Neuronal stem cell (in vitro differentiated cells): ENCODE results near the gene TEX54. TPM values are rescaled to one million over a fixed set of nuclear protein-coding genes. Genes with fewer than 3 reads are reported as not detected.

Source experiments
- DNase-seq: peaks from one replicate; pipeline ENCODE4 v3.0.0-alpha.2; 2013; ENCODE audit warnings: low spot score
- H2AFZ ChIP-seq: one replicate; pipeline ENCODE4 v1.6.1; 2013; ENCODE audit warnings: mild to moderate bottlenecking, low read length, inconsistent platforms
- H2AK5ac ChIP-seq: 2 replicates; pipeline ENCODE4 v1.6.1; 2013; ENCODE audit warnings: low read depth, mild to moderate bottlenecking, inconsistent platforms, low read length, moderate library complexity, mixed read lengths
- H2BK120ac ChIP-seq: 2 replicates; pipeline ENCODE4 v1.6.1; 2013; ENCODE audit warnings: low read depth, mild to moderate bottlenecking, inconsistent platforms, low read length, moderate library complexity, mixed read lengths
- H2BK12ac ChIP-seq: one replicate; pipeline ENCODE4 v1.6.1; 2013; ENCODE audit warnings: low read length, inconsistent platforms
- H2BK15ac ChIP-seq: 2 replicates; pipeline ENCODE4 v1.6.1; 2013; ENCODE audit warnings: mild to moderate bottlenecking, low read length, inconsistent platforms, mixed read lengths
- H2BK5ac ChIP-seq: one replicate; pipeline ENCODE4 v1.6.1; 2013; ENCODE audit warnings: inconsistent platforms, mild to moderate bottlenecking, low read length, moderate library complexity
- H3K14ac ChIP-seq: one replicate; pipeline ENCODE4 v1.6.1; 2013; ENCODE audit warnings: low read length, inconsistent platforms
- H3K18ac ChIP-seq: 2 replicates; pipeline ENCODE4 v1.6.1; 2013; ENCODE audit warnings: low read length, inconsistent platforms
- H3K23ac ChIP-seq: 2 replicates; pipeline ENCODE4 v1.6.1; 2013; ENCODE audit warnings: low read depth, mild to moderate bottlenecking, mixed read lengths, low read length, inconsistent platforms; ENCODE audit not compliant: poor library complexity
- H3K27ac ChIP-seq: replicated peaks from 3 replicates; pipeline ENCODE4 v1.5.1; 2013; ENCODE audit warnings: low read length, inconsistent platforms
- H3K27me3 ChIP-seq, 3 experiments: 2 replicates each; pipeline ENCODE4 v1.6.1; 2013; ENCODE audit warnings: low read length in 3 of 3, mild to moderate bottlenecking in 2 of 3, inconsistent platforms in 1 of 3, low read depth in 1 of 3, mixed read lengths in 1 of 3, moderate library complexity in 1 of 3; ENCODE audit not compliant: control insufficient read depth in 3 of 3, insufficient read depth in 3 of 3
- H3K36me3 ChIP-seq, 2 donors: replicated peaks in 1 of 2; 2 replicates each; pipeline ENCODE4 v1.6.1; 2013; ENCODE audit warnings: low read length in 2 of 2; ENCODE audit not compliant: control insufficient read depth in 2 of 2, insufficient read depth in 2 of 2
- H3K4ac ChIP-seq: 2 replicates; pipeline ENCODE4 v1.6.1; 2013; ENCODE audit warnings: inconsistent platforms, mild to moderate bottlenecking, low read length, moderate library complexity
- H3K4me1 ChIP-seq, 2 donors: 1 replicate in 1 of 2; 2 replicates in 1 of 2; pipeline ENCODE4 v1.6.1; 2013; ENCODE audit warnings: low read length in 2 of 2, low read depth in 1 of 2; ENCODE audit not compliant: control insufficient read depth in 2 of 2, insufficient read depth in 1 of 2
- H3K4me2 ChIP-seq: one replicate; pipeline ENCODE4 v1.6.1; 2013; ENCODE audit warnings: mild to moderate bottlenecking, low read length, inconsistent platforms; ENCODE audit not compliant: insufficient read depth, poor library complexity, severe bottlenecking
- H3K4me3 ChIP-seq, 2 donors: 2 replicates each; pipeline ENCODE4 v1.5.1; 2013; ENCODE audit warnings: low read length in 2 of 2, mild to moderate bottlenecking in 2 of 2, inconsistent platforms in 1 of 2, moderate library complexity in 1 of 2
- H3K79me1 ChIP-seq: one replicate; pipeline ENCODE4 v1.6.1; 2013; ENCODE audit warnings: low read depth, mild to moderate bottlenecking, inconsistent platforms, low read length, moderate library complexity
- H3K9ac ChIP-seq: one replicate; pipeline ENCODE4 v1.6.1; 2013; ENCODE audit warnings: mild to moderate bottlenecking, low read depth, low read length, inconsistent platforms; ENCODE audit not compliant: poor library complexity
- H3K9me3 ChIP-seq, 2 donors: replicated peaks in 1 of 2; 2 replicates each; pipeline versions ENCODE3 to v1.6.1; 2013; ENCODE audit warnings: low read length in 2 of 2, mild to moderate bottlenecking in 2 of 2, inconsistent platforms in 1 of 2, low read depth in 1 of 2, mixed read lengths in 1 of 2, moderate library complexity in 1 of 2; ENCODE audit not compliant: control insufficient read depth in 2 of 2, insufficient read depth in 1 of 2
- H4K8ac ChIP-seq: one replicate; pipeline ENCODE4 v1.6.1; 2013; ENCODE audit warnings: low read depth, mild to moderate bottlenecking, inconsistent platforms, low read length, moderate library complexity
- H4K91ac ChIP-seq: one replicate; pipeline ENCODE4 v1.6.1; 2013; ENCODE audit warnings: low read length, low read depth, mild to moderate bottlenecking, inconsistent platforms; ENCODE audit not compliant: poor library complexity
- WGBS, 2 donors: extraction: QIAGEN DNeasy Blood & Tissue Kit; methylation state at CpG; one replicate each; pipeline ENCODE4 v1.1.7; 2013; ENCODE audit warnings: missing lambda C conversion rate in 2 of 2, mixed read lengths in 1 of 2; ENCODE audit not compliant: insufficient read length in 2 of 2, insufficient replicate concordance in 1 of 2; ENCODE audit errors: extremely low coverage in 2 of 2; 5-methylcytosine and 5-hydroxymethylcytosine counted together
- polyA plus RNA-seq, 2 experiments: library from polyadenylated mRNA; stranded (reverse); fragments of 200-250 nt; gene quantifications; one replicate each; pipeline ENCODE4 v1.2.3, GENCODE V29; 2013

TEX54 gene
- polyA plus RNA-seq (2013, experiment 1 of 2): not detected
- polyA plus RNA-seq (2013, experiment 2 of 2): 0.11 TPM

DNA sequence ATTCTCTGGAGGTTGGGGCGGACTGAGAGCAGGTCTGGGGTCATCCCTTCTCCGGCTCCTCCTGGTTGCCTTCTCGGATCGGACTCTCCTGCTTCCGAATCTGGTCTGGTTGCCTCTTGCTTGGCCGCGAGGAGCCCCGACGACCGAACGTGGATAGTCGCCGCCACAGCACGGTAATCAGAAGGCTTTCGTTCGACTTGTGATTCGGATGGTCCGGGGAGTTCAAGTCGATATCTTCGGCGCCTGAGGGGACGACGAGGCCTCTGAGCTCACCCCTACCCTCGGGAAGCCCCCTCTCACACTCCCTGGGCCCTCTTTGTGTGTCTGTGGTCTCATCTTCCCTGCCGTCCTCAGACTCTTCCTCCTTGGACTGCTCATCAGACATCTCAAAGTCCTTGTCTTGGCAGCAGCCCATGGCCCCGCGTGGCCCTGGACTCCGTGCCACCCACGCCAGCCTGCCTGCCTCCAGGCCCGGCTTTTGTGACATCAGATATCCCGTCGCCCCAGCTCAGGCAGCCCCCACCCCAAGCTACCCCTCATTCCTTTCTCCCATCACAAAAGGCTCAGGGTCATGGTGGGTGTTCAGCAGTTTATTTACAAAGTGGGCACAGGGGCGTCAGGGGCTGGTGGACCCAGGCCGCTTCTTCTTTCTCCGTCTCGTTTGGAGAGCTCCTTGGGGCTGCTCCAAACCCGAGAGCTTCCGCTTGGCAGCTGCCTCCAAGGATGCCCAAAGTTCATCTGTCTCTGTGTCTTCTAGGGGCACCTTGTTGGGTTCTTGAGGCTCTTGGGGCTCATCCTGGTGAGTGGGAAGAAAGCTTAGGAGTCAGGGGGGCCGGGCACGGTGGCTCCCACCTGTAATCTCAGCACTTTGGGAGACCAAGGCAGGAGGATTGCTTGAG lies at the start of gene TEX54:
Gene TEX54, minus strand, starts transcription at position 506 of the 899 bp plus-strand sequence.
- Histone ChIP-seq H4K8ac (no peak within 1 kb of the TSS), H3K27me3 (no peaks in the 10 kb centered on the region), H2AK5ac (peak within 1 kb of the TSS; percentile 95), H2BK15ac (peak within 1 kb of the TSS; percentile 94), H4K91ac (no peak within 1 kb of the TSS), H3K4me1 (peaks cover 3 to 7% of the 10 kb centered on the region in 2 donors), H2BK120ac (peak within 1 kb of the TSS; percentile 93), H3K4me2 (peak within 1 kb of the TSS; percentile 92), H3K27ac (peak within 1 kb of the TSS; percentile 83), H3K4ac (no peak within 1 kb of the TSS), H3K14ac (peak within 1 kb of the TSS; percentile 83), H3K9me3 (no peaks in the 10 kb centered on the region), H3K9ac (peak within 1 kb of the TSS; percentile 96), H2BK12ac (peak within 1 kb of the TSS; percentile 34), H3K18ac (peak within 1 kb of the TSS; percentile 99), H3K23ac (peak within 1 kb of the TSS; percentile 98), H3K79me1 (peaks cover 7% of the 10 kb centered on the region), H3K36me3 (peaks cover 29 to 55% of the 10 kb centered on the region in 2 donors), H2AFZ (peak within 1 kb of the TSS; percentile 97), H2BK5ac (peak within 1 kb of the TSS; percentile 91), H3K4me3 (peak within 1 kb of the TSS; percentile 70 to 90)
- no CpG with 5 or more reads among the region's 40 CpGs for WGBS, 2 donors
- no peak for DNase-seq

DNA sequence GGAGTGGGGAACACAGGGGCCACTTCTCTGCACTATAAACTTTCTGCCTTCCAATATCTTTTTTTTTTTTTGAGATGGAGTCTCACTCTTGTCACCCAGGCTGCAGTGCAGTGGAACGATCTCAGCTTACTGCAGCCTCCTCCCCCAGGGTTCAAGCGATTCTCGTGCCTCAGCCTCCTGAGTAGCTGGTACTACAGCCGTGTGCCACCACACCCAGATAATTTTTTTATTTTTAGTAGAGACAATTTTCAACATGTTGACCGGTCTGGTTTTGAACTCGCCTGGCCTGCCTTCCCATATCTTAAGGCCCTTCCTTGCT lies 49.7 kb upstream of the TEX54 start:
- WGBS, 2 donors: no CpG with 5 or more reads among the region's 6 CpGs
- H3K27ac ChIP-seq: peak overlapping the region; percentile 96

DNA sequence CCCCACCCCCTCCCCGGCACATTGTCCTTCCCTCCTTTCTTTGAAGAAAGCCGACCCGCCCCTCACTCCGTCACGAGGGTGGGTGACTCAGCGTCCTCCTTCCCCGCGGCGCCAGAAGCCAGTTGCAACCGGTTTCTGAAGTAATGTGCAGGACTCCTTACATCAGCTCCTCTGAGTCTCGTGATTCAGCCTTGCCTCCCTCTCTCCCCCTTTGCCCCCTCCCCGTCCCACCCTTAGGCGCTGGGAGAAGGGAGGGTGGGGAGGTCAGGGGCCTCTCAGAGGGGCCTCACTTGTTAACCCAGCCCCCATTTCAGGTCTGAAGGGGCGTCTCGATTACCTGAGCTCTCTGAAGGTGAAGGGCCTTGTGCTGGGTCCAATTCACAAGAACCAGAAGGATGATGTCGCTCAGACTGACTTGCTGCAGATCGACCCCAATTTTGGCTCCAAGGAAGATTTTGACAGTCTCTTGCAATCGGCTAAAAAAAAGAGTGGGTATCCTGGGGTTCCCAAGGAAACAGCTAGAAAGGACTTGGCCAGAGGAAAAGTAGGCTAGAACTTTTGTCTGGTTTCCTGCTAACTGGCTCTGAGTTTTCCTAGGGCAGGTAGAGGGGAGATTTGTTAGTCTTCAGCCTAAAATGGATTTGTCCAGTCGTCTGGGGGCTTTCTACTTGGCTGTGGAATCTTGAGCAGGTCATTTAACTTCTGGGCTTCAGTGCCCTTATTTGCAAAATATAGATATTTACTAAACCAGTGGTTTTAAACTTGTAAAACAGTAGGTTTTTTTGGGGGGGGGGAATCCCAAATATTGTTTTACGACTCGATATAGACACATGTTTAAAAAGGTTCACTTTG lies 49.2 kb upstream of the TEX54 start:
- no peaks in the 10 kb centered on the region for H3K27me3 ChIP-seq
- peak overlapping the region; percentile 60 for H2BK15ac ChIP-seq
- peak overlapping the region; percentile 82 to 93 for H3K4me3 ChIP-seq
- no peak overlapping the region for H3K4ac ChIP-seq
- H3K36me3 ChIP-seq: peaks cover 50 to 84% of the 10 kb centered on the region in 2 donors
- peak overlapping the region; percentile 100 for H3K23ac ChIP-seq
- peak overlapping the region; percentile 97 for H2AK5ac ChIP-seq
- no peak overlapping the region for H2BK12ac ChIP-seq
- peak overlapping the region; percentile 96 for H3K27ac ChIP-seq
- peak overlapping the region; percentile 100 for H3K9ac ChIP-seq
- H4K8ac ChIP-seq: no peak overlapping the region
- DNase-seq: no peak
- no CpG with 5 or more reads among the region's 21 CpGs for WGBS, 2 donors
- peaks cover 16 to 36% of the 10 kb centered on the region in 2 donors for H3K4me1 ChIP-seq
- H3K4me2 ChIP-seq: peak overlapping the region; percentile 54
- H3K79me1 ChIP-seq: peaks cover 14% of the 10 kb centered on the region
- H4K91ac ChIP-seq: no peak overlapping the region
- H2BK5ac ChIP-seq: peak overlapping the region; percentile 98
- no peaks in the 10 kb centered on the region for H3K9me3 ChIP-seq
- no peak overlapping the region for H2BK120ac ChIP-seq
- H3K14ac ChIP-seq: no peak overlapping the region
- H2AFZ ChIP-seq: no peak overlapping the region
- H3K18ac ChIP-seq: no peak overlapping the region

More for the DNA sequence above, 49.7 kb upstream of the TEX54 start:
- Histone ChIP-seq H3K4me3 (peak overlapping the region in 1 of 2 donors; percentile 82), H3K4ac (no peak overlapping the region), H2AK5ac (no peak overlapping the region), H3K79me1 (peaks cover 14% of the 10 kb centered on the region), H3K23ac (no peak overlapping the region), H2BK15ac (no peak overlapping the region), H3K36me3 (peaks cover 50 to 85% of the 10 kb centered on the region in 2 donors), H4K8ac (no peak overlapping the region), H3K9ac (no peak overlapping the region), H3K18ac (no peak overlapping the region), H3K4me1 (peaks cover 16 to 36% of the 10 kb centered on the region in 2 donors), H2AFZ (no peak overlapping the region), H3K9me3 (no peaks in the 10 kb centered on the region), H3K14ac (no peak overlapping the region), H2BK5ac (no peak overlapping the region), H3K4me2 (peak overlapping the region; percentile 35), H2BK12ac (no peak overlapping the region), H3K27me3 (no peaks in the 10 kb centered on the region), H2BK120ac (no peak overlapping the region), H4K91ac (no peak overlapping the region)
- no peak for DNase-seq
